Neural cell (in vitro differentiated cells): ENCODE data around the gene NF1. TPM values are rescaled to one million over a fixed set of nuclear protein-coding genes. Genes with fewer than 3 reads are reported as not detected.

Experiments used
- H2AFZ ChIP-seq: fragments of 200-600, 300-800 bp; sonication (generic), shearing (Covaris generic); 2 replicates; pipeline ENCODE4 v1.6.0; 2014; ENCODE audit warnings: low read depth, mild to moderate bottlenecking, antibody characterized with exemption, low read length, moderate library complexity
- H3F3A ChIP-seq: fragments of 200-600 bp; shearing (Covaris generic); 2 replicates; pipeline ENCODE4 v1.6.1; 2016; ENCODE audit warnings: mild to moderate bottlenecking, moderate library complexity, mixed read lengths, antibody characterized with exemption, low read length; ENCODE audit not compliant: insufficient read depth, poor library complexity, severe bottlenecking
- H3K27ac ChIP-seq: fragments of 200-600, 300-800 bp; sonication (generic), shearing (Covaris generic); 2 replicates; pipeline ENCODE4 v1.5.1; 2014; ENCODE audit warnings: mild to moderate bottlenecking, low read length, moderate library complexity
- H3K27me3 ChIP-seq: fragments of 300-800, 200-600 bp; sonication (generic), shearing (Covaris generic); 2 replicates; pipeline ENCODE4 v1.6.0; 2014; ENCODE audit warnings: mild to moderate bottlenecking, low read depth, low read length, moderate library complexity; ENCODE audit not compliant: insufficient read depth
- H3K36me3 ChIP-seq: fragments of 300-800, 200-600 bp; sonication (generic), shearing (Covaris generic); 2 replicates; pipeline ENCODE4 v1.5.1; 2014; ENCODE audit warnings: mild to moderate bottlenecking, antibody characterized with exemption, low read length, moderate library complexity; ENCODE audit not compliant: insufficient read depth
- H3K4me2 ChIP-seq: fragments of 300-800, 200-600 bp; sonication (generic), shearing (Covaris generic); 2 replicates; pipeline ENCODE4 v1.6.0; 2014; ENCODE audit warnings: mild to moderate bottlenecking, low read length
- H3K4me3 ChIP-seq: fragments of 300-800, 200-600 bp; sonication (generic), shearing (Covaris generic); 2 replicates; pipeline ENCODE4 v1.5.1; 2014; ENCODE audit warnings: mild to moderate bottlenecking, low read length, moderate library complexity
- H3K79me2 ChIP-seq: fragments of 200-600 bp; shearing (Covaris generic); replicated peaks from 2 replicates; pipeline ENCODE4 v1.6.0; 2014; ENCODE audit warnings: mild to moderate bottlenecking, low read length, moderate library complexity; ENCODE audit not compliant: insufficient read depth
- H3K9ac ChIP-seq: fragments of 300-800, 200-600 bp; sonication (generic), shearing (Covaris generic); 2 replicates; pipeline ENCODE4 v1.6.1; 2016; ENCODE audit warnings: mild to moderate bottlenecking, low read length, mixed read lengths
- H3K9me2 ChIP-seq: fragments of 200-600 bp; shearing (Covaris generic); 2 replicates; pipeline ENCODE4 v1.6.1; 2016; ENCODE audit warnings: mild to moderate bottlenecking, low read length, mixed read lengths; ENCODE audit not compliant: insufficient read depth
- H3K9me3 ChIP-seq: fragments of 200-600, 300-800 bp; sonication (generic), shearing (Covaris generic); 2 replicates; pipeline ENCODE4 v1.6.1; 2016; ENCODE audit warnings: mild to moderate bottlenecking, mixed run types, low read length, moderate library complexity, mixed read lengths
- H4K20me1 ChIP-seq: fragments of 200-600 bp; shearing (Covaris generic); 2 replicates; pipeline ENCODE4 v1.6.1; 2016; ENCODE audit warnings: mild to moderate bottlenecking, mixed run types; ENCODE audit not compliant: insufficient read depth
- CTCF ChIP-seq: fragments of 450-650 bp; IDR thresholded peaks from 2 replicates; pipeline ENCODE4 v1.5.1; 2014; ENCODE audit warnings: antibody characterized with exemption, mild to moderate bottlenecking, moderate library complexity; ENCODE audit not compliant: poor library complexity, severe bottlenecking
- EP300 ChIP-seq: fragments of 450-650 bp; conservative IDR thresholded peaks from 2 replicates; pipeline ENCODE4 v1.6.1; 2014; ENCODE audit warnings: antibody characterized with exemption, mild to moderate bottlenecking, moderate library complexity; ENCODE audit not compliant: poor library complexity, severe bottlenecking
- EZH2 ChIP-seq: fragments of 200-600, 300-800 bp; shearing (Covaris generic), sonication (generic); IDR thresholded peaks from 2 replicates; pipeline ENCODE4 v1.6.1; 2014; ENCODE audit warnings: antibody characterized with exemption, low read length, borderline replicate concordance, mild to moderate bottlenecking; ENCODE audit not compliant: insufficient read depth, poor library complexity, severe bottlenecking
- MXI1 ChIP-seq: fragments of 450-650 bp; conservative IDR thresholded peaks from 2 replicates; pipeline ENCODE4 v1.6.1; 2014; ENCODE audit warnings: antibody characterized with exemption, mild to moderate bottlenecking; ENCODE audit not compliant: poor library complexity, severe bottlenecking
- POLR2AphosphoS5 ChIP-seq: IDR thresholded peaks from 2 replicates; pipeline ENCODE4 v1.6.1; 2012
- RAD21 ChIP-seq: fragments of 450-650 bp; conservative IDR thresholded peaks from 2 replicates; pipeline ENCODE4 v1.6.1; 2014; ENCODE audit warnings: antibody characterized with exemption, mild to moderate bottlenecking, moderate library complexity
- REST ChIP-seq: IDR thresholded peaks from 2 replicates; pipeline ENCODE4 v1.6.1; 2012; ENCODE audit warnings: borderline replicate concordance
- SMC3 ChIP-seq: fragments of 450-650 bp; conservative IDR thresholded peaks from 2 replicates; pipeline ENCODE4 v1.6.1; 2014; ENCODE audit warnings: antibody characterized with exemption, mild to moderate bottlenecking, moderate library complexity; ENCODE audit not compliant: poor library complexity
- TAF1 ChIP-seq: IDR thresholded peaks from 2 replicates; pipeline ENCODE4 v1.6.1; 2012; ENCODE audit warnings: low read depth
- polyA plus RNA-seq: library from polyadenylated mRNA; depleted of rRNA; stranded (reverse); fragments of >200 nt; gene quantifications from 2 replicates; pipeline ENCODE4 v1.2.3, GENCODE V29; 2014

The NF1 gene
- polyA plus RNA-seq, 1 donor from 2014 or later, result 22.4 TPM

GRCh38 chr17:31224366-31224765 is 129.6 kb downstream of the NF1 start:
- H3K36me3 ChIP-seq, result peaks cover 13% of the 10 kb centered on the region
- H3K27me3 ChIP-seq, result no peaks in the 10 kb centered on the region
- no peaks in the 10 kb centered on the region for H3K9me2 ChIP-seq
- no peaks in the 10 kb centered on the region for H3K9me3 ChIP-seq
- no peak overlapping the region for H2AFZ ChIP-seq
- H3K79me2 ChIP-seq, result no peaks in the 10 kb centered on the region
- no peak overlapping the region for H3K27ac ChIP-seq
- H3K9ac ChIP-seq, result no peak overlapping the region
- no peak for TF ChIP-seq EP300
- TF ChIP-seq EZH2, result no peak
- TF ChIP-seq CTCF, result no peak
- TF ChIP-seq MXI1, result no peak
- no peak overlapping the region for H3K4me2 ChIP-seq
- H4K20me1 ChIP-seq, result no peaks in the 10 kb centered on the region
- H3F3A ChIP-seq, result no peaks in the 10 kb centered on the region
- no peak overlapping the region for H3K4me3 ChIP-seq

GRCh38 chr17:31225831-31226230 is 131.1 kb downstream of the NF1 start:
- Histone ChIP-seq H2AFZ (no peak overlapping the region), H3K9ac (no peak overlapping the region), H3F3A (no peaks in the 10 kb centered on the region), H3K9me3 (no peaks in the 10 kb centered on the region), H4K20me1 (no peaks in the 10 kb centered on the region), H3K27ac (no peak overlapping the region), H3K36me3 (peaks cover 8% of the 10 kb centered on the region), H3K9me2 (no peaks in the 10 kb centered on the region), H3K4me3 (no peak overlapping the region), H3K27me3 (no peaks in the 10 kb centered on the region), H3K4me2 (no peak overlapping the region), H3K79me2 (no peaks in the 10 kb centered on the region)
- TF ChIP-seq SMC3 (no peak), EZH2 (no peak), RAD21 (no peak), POLR2AphosphoS5 (no peak), MXI1 (no peak)

GRCh38 chr17:31226373-31226772 is 131.6 kb downstream of the NF1 start:
- Histone ChIP-seq H3K9me2 (no peaks in the 10 kb centered on the region), H3K27ac (no peak overlapping the region), H4K20me1 (no peaks in the 10 kb centered on the region), H3K36me3 (peaks cover 8% of the 10 kb centered on the region), H3K27me3 (no peaks in the 10 kb centered on the region), H2AFZ (no peak overlapping the region), H3K4me2 (no peak overlapping the region), H3F3A (no peaks in the 10 kb centered on the region), H3K4me3 (no peak overlapping the region), H3K9me3 (no peaks in the 10 kb centered on the region), H3K79me2 (no peaks in the 10 kb centered on the region), H3K9ac (no peak overlapping the region)
- TF ChIP-seq TAF1, result no peak
- no peak for TF ChIP-seq REST
- no peak for TF ChIP-seq RAD21
- TF ChIP-seq EZH2, result no peak
- TF ChIP-seq POLR2AphosphoS5, result no peak
- no peak for TF ChIP-seq EP300
- TF ChIP-seq SMC3, result no peak
- no peak for TF ChIP-seq MXI1
- TF ChIP-seq CTCF, result no peak
